A549 treated with ZK216348 at 1 μM for 4 hours (cell line): ENCODE data around the gene TRAF3IP1. TPM values are rescaled to one million over a fixed set of nuclear protein-coding genes. Genes with fewer than 3 reads are reported as not detected.

Experiments used
- total RNA-seq: library from RNA; stranded (reverse); fragments of 200-300 nt; extraction: Qiagen RNA extraction; gene quantifications from 5 replicates; pipeline ENCODE4 v1.2.3, GENCODE V29; 2022; ENCODE audit warnings: low read depth

Gene TRAF3IP1, protein sequence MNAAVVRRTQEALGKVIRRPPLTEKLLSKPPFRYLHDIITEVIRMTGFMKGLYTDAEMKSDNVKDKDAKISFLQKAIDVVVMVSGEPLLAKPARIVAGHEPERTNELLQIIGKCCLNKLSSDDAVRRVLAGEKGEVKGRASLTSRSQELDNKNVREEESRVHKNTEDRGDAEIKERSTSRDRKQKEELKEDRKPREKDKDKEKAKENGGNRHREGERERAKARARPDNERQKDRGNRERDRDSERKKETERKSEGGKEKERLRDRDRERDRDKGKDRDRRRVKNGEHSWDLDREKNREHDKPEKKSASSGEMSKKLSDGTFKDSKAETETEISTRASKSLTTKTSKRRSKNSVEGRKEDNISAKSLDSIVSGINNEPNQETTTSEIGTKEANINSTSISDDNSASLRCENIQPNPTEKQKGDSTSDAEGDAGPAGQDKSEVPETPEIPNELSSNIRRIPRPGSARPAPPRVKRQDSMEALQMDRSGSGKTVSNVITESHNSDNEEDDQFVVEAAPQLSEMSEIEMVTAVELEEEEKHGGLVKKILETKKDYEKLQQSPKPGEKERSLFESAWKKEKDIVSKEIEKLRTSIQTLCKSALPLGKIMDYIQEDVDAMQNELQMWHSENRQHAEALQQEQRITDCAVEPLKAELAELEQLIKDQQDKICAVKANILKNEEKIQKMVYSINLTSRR
- 12.3 to 19.1 TPM (median 15.5 TPM) in 5 replicates for total RNA-seq

DNA sequence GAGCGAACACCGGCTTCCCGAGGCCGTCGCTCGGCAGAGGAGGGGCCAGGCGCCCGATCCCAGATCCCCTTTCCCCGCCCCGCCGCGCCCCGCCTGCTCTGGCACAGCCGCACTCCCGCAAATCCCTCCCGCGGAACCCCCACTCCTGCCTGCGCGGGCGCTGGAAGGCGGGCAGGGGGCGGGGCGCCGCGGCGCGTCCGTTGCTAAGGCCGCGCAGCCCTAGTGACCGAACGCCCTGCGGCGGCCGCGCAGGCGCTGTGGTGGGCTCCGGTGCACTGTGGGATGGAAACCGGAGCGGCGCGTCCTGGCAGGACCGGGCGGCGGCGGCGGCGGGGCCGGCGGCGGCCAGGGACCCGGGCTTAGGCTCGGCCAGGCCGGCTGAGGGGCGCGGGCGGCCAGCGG lies at the start of gene TRAF3IP1:
TRAF3IP1 (plus strand) TSS at position 273 of the 402 bp plus-strand sequence. CDS start 145 bp downstream, outside the sequence.

DNA sequence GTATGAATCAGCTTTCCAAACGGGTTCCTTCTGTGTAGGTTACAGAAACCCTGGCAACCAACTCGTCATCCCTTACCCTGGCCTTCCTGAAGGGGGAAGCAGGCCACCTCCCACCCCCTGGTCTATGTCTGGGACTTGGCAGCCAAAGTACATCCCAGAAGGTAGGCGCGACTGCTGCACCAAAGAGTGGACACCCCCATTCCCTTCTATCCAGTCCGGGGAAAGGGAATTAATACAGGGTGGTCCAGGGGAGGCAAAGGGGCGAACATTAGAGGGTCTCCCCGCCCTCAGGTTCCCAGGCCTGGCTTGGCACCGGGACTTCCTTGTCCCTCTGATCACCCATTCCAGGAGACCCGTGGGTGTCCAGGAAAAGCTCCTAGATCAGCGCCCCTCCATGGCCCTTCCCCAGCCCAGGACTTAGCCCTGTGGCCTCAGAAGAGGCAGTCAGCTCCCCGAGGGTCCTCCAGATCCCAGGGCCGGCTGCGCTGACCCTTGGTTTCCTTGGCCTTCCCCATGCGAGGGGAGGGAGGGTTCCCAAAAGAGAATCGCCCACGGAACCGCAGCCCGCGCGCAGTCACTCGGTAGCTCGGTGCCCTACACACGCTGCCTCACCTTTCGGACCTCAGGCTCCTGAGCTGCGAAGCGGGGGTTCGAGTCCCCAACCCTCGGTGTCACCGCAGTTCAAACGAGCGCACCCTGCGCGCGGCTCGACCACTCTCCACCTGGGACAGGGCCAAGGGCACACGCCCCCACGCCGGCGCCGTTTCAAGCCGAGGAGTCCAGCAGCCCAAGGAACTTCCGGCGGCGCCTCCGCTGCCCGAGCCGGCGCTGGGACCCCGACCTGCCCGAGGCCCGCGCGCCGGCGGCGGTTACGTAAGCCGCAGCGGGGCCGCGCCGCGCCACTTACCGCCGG lies 32.3 kb upstream of the TRAF3IP1 start, which contains the start of gene PER2:
PER2 (minus strand) TSS at position 874 of the 913 bp plus-strand sequence. CDS start 10,674 bp downstream, outside the sequence.

DNA sequence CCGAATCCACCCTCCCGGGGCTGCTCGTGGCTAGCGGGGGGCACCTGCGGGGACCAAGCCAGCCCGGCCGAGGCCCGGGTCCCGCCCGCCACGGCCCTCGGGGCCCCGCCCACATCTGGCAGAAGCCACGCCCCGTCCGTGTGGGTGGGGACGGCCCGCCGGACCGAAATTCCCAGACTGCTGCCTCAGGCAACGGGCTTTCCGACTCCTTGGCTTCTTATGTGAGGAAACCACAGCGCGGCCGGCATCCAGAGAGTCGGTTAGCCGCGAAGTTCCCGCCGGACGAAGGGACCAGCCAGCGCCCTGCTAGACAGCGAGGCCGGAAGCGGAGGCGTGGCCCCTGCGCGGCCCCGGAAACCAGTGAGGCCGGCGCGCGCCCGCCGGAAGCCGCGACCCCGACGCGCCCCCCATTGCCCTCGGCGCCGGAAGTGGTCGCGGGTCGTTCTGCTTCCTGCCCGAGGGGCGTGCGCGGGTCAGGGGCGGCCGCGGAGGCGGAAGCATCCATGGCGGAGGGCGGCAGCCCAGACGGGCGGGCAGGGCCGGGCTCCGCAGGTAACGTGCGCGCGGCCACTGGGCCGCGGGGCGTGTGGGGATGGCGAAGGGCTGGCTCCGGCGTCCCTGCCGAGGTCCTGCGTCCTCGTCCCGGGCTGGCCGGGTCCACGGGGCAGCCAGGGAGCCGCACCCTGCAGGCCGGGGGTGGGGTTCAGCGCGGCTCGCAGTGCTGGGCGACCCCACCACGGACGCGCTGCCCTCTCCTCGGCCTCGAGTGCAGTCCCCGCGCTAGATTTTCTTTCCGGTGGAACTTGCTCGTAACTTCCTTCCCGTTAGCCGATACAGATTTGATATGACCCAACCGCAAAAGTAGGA lies 106.5 kb downstream of the TRAF3IP1 start, which contains the start of gene ASB1:
ASB1 (plus strand) TSS at position 360 of the 867 bp plus-strand sequence; CDS start at position 504, 144 bp downstream.

Other genes with a start within 250 kb of the TRAF3IP1 start
- 0.14 to 0.43 TPM (median 0.22 TPM) in 4 of 5 replicates, not detected in the other for gene ESPNL, start 220.2 kb upstream of the TRAF3IP1 start, total RNA-seq
- 0.19 to 0.37 TPM (median 0.26 TPM) in 5 replicates for gene KLHL30, start 181.8 kb upstream of the TRAF3IP1 start, total RNA-seq
- 6.0 to 9.9 TPM (median 9.1 TPM) in 5 replicates for gene ERFE, start 161.5 kb upstream of the TRAF3IP1 start, total RNA-seq
- 36.7 to 43.4 TPM (median 40.2 TPM) in 5 replicates for gene ILKAP, start 116.8 kb upstream of the TRAF3IP1 start, total RNA-seq
- gene HES6, start 80.5 kb upstream of the TRAF3IP1 start, total RNA-seq, result 7.5 to 18.3 TPM (median 14.7 TPM) in 5 replicates
- gene PER2, start 31.9 kb upstream of the TRAF3IP1 start, total RNA-seq, result 3.8 to 6.2 TPM (median 5.7 TPM) in 5 replicates
- gene ASB1, start 106.4 kb downstream of the TRAF3IP1 start, total RNA-seq, result 34.0 to 61.7 TPM (median 55.2 TPM) in 5 replicates